Naive B cell (primary cell): Measurements from ENCODE around the gene CMSS1. TPM values are rescaled to one million over a fixed set of nuclear protein-coding genes. Genes with fewer than 3 reads are reported as not detected.
A peak's percentile ranks its signal among the peaks of the same experiment; 100 is the strongest.

Source experiments
- ATAC-seq, 2 donors: fragments of 150-1000 bp; cut with Tn5 transposase; 2 replicates each; pipeline ENCODE4 v1.10.0; 2021; ENCODE audit warnings: low read depth in 2 of 2, mild to moderate bottlenecking in 2 of 2, moderate library complexity in 2 of 2
- DNase-seq: peaks from one replicate; pipeline ENCODE4 v3.0.0; 2022
- H3K27ac Mint-ChIP-seq, 6 donors: one replicate each; pipeline ENCODE4 v1.8.0; 2020 to 2022; ENCODE audit warnings: mild to moderate bottlenecking in 6 of 6, mixed read lengths in 6 of 6, moderate library complexity in 5 of 6, inconsistent platforms in 2 of 6
- H3K27me3 Mint-ChIP-seq, 3 donors: one replicate each; pipeline ENCODE4 v1.8.0; 2021 to 2022; ENCODE audit warnings: mixed read lengths in 3 of 3, mild to moderate bottlenecking in 1 of 3
- H3K36me3 Mint-ChIP-seq, 2 donors: one replicate each; pipeline ENCODE4 v1.8.0; 2020 to 2022; ENCODE audit warnings: mixed read lengths in 2 of 2, inconsistent platforms in 1 of 2, mild to moderate bottlenecking in 1 of 2
- H3K4me1 Mint-ChIP-seq, 3 donors: one replicate each; pipeline ENCODE4 v1.8.0; 2020 to 2022; ENCODE audit warnings: mixed read lengths in 3 of 3, inconsistent platforms in 1 of 3, mild to moderate bottlenecking in 1 of 3, moderate library complexity in 1 of 3
- H3K4me3 Mint-ChIP-seq, 8 donors: one replicate each; pipeline ENCODE4 v1.8.0; 2020 to 2022; ENCODE audit warnings: mild to moderate bottlenecking in 8 of 8, mixed read lengths in 8 of 8, moderate library complexity in 8 of 8, inconsistent platforms in 2 of 8
- H3K9me3 Mint-ChIP-seq, 7 donors: one replicate each; pipeline ENCODE4 v1.8.0; 2020 to 2022; ENCODE audit warnings: mixed read lengths in 7 of 7, mild to moderate bottlenecking in 5 of 7, inconsistent platforms in 2 of 7, moderate library complexity in 1 of 7
- polyA plus RNA-seq, 6 donors: library from polyadenylated mRNA; unstranded; fragments of 300-500 nt; fragmentation: Illumina TruSeq; gene quantifications; one replicate each; pipeline ENCODE4 v1.2.3, GENCODE V29; 2021; ENCODE audit warnings: low read depth in 6 of 6

The CMSS1 gene
- polyA plus RNA-seq, 6 donors from 2014 or later = 18.6 to 80.3 (median 26.7) TPM

DNA sequence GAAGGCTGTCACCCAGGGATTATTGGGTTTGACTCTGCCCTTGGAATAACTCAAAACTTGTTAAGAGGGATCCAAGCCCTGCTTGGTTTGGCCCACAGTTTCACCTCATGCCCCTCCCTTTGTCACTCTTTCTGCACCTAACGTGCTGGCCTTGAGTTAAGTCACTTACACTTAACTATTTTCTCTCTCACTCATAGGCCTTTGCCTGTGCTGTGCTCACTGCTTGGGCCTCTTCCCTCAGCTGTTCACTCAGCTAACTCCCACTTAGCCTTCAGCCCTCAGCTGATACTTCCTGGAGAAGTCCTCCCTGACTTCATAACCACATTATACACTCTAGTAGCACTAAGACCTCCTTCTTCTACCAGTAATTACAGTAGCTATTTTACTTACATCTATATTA lies 133.3 kb downstream of the CMSS1 start:
- H3K4me3 Mint-ChIP-seq = no peak overlapping the region
- H3K36me3 Mint-ChIP-seq = no peaks in the 10 kb centered on the region
- H3K27me3 Mint-ChIP-seq = no peaks in the 10 kb centered on the region
- peaks cover 4 to 23% (median 12%) of the 10 kb centered on the region in 3 donors for H3K4me1 Mint-ChIP-seq
- H3K27ac Mint-ChIP-seq = no peak overlapping the region
- no peaks in the 10 kb centered on the region for H3K9me3 Mint-ChIP-seq
- DNase-seq = no peak
- ATAC-seq = no peak

DNA sequence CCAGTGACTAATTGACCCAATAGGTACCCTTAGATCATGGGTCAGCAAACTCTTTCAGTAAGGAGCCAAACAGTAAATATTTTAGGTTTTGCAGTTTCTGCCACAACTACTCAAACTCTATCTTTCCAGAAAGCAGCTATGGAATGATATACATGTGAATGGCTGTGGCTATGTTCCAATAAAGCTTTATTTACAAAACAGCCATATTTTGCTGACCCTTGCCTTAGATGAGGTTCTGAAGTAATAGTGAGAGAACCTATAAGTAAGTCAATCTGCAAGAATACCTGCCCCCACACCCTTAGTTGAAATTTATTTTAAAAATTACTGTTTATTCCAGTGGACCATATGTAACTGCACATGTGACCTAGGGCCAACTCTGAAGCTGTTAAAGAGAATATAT lies 134.0 kb downstream of the CMSS1 start:
- ATAC-seq (no peak), DNase-seq (no peak)
- Mint-ChIP-seq H3K4me1 (peaks cover 10 to 23% (median 15%) of the 10 kb centered on the region in 3 donors), H3K27me3 (no peaks in the 10 kb centered on the region), H3K36me3 (peaks cover 0 to 6% of the 10 kb centered on the region in 2 donors), H3K9me3 (no peaks in the 10 kb centered on the region), H3K27ac (no peak overlapping the region), H3K4me3 (no peak overlapping the region)

- no peaks in the 10 kb centered on the region for H3K9me3 Mint-ChIP-seq
- no peak overlapping the region for H3K27ac Mint-ChIP-seq
- no peak for DNase-seq
- ATAC-seq = no peak
- H3K36me3 Mint-ChIP-seq = peaks cover 0 to 9% of the 10 kb centered on the region in 2 donors
- no peak overlapping the region for H3K4me3 Mint-ChIP-seq
- H3K4me1 Mint-ChIP-seq = peaks cover 11 to 23% (median 17%) of the 10 kb centered on the region in 3 donors
- H3K27me3 Mint-ChIP-seq = no peaks in the 10 kb centered on the region
Measured at GRCh38 chr3:99952306-99952705, 134.6 kb downstream of the CMSS1 start.

- no peak for DNase-seq
- Mint-ChIP-seq H3K27me3 (no peaks in the 10 kb centered on the region), H3K27ac (peak overlapping the region in 1 of 6 donors; percentile 15), H3K9me3 (no peaks in the 10 kb centered on the region), H3K4me3 (no peak overlapping the region), H3K36me3 (peaks cover 0 to 9% of the 10 kb centered on the region in 2 donors), H3K4me1 (peaks cover 13 to 32% (median 18%) of the 10 kb centered on the region in 3 donors)
- no peak for ATAC-seq
Measured at GRCh38 chr3:99953596-99953995, 135.9 kb downstream of the CMSS1 start.

DNA sequence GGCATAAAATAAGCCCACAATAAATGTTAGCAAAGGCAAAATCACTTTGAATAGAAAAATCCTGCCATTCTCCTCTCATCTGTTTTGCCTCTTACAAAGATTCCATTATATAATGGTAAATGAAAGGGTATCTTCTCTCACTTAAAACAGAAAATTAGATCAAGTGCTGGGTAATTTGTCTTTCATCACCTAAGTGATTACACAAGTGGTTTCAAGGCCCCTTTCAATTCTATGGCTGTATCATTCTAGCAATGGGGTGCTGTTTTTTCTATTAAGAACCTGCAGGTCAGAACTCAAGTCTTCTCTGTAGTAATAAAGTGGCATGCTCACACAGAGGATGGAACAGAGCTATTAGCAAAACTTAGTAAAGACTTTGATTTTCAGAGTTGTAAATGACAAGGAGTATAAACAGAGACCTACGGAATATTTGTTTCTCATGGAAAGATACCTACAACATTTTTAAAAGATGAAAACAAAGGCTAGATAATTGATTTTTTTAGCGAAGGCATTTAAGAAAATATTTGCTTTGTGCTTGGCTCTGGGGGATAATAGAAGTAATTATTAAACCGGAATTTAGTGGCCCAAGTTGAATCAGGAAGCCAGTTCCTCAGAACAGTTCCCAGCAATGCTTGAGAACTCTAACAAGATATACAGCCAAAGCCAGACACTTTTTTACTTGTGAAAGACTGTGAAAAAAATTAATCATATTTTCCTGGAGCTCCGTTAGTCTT lies 137.4 kb downstream of the CMSS1 start:
- no peak overlapping the region for H3K4me3 Mint-ChIP-seq
- H3K4me1 Mint-ChIP-seq = peaks cover 12 to 34% (median 22%) of the 10 kb centered on the region in 3 donors
- no peaks in the 10 kb centered on the region for H3K27me3 Mint-ChIP-seq
- H3K9me3 Mint-ChIP-seq = no peaks in the 10 kb centered on the region
- peak overlapping the region in 3 of 6 donors; percentile 35 to 81 (median 40) for H3K27ac Mint-ChIP-seq
- no peak for DNase-seq
- no peak for ATAC-seq
- H3K36me3 Mint-ChIP-seq = peaks cover 0 to 9% of the 10 kb centered on the region in 2 donors

- ATAC-seq = no peak
- H3K4me1 Mint-ChIP-seq = peaks cover 12 to 27% (median 25%) of the 10 kb centered on the region in 3 donors
- no peaks in the 10 kb centered on the region for H3K27me3 Mint-ChIP-seq
- H3K4me3 Mint-ChIP-seq = no peak overlapping the region
- no peak for DNase-seq
- H3K36me3 Mint-ChIP-seq = peaks cover 0 to 9% of the 10 kb centered on the region in 2 donors
- no peaks in the 10 kb centered on the region for H3K9me3 Mint-ChIP-seq
- H3K27ac Mint-ChIP-seq = peak overlapping the region in 2 of 6 donors; percentile 2 to 58
Measured at GRCh38 chr3:99955773-99956562, 138.3 kb downstream of the CMSS1 start.

DNA sequence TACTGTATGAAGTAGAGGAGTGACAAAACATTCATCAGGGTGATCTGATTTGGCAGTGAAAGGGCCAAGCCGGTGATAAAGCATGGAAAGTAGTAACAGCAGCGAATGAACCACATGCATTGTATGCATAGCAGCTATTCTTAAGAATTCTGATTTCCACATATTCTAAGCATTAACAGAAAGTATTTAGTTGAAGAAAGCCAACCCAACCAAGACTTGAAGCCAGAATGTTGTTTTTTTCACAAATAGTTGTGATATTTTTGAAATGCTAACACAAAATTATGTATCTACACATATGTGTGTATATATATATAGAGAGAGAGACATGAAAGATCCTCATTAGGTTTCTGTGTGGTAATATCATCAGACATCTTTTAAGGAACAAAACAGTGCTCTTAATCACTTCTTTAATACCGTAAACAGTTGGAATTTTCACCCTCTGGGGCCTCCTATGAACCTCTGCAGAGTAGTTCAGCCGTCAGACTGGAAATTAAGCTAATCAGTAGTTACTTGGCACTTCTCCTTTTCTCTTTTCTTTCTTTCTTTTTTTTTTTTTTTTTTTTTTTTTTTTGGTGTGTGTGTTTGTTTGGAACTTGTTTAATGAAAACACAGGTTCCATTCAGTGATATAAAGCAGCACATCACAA lies 139.6 kb downstream of the CMSS1 start:
- Mint-ChIP-seq H3K4me3 (no peak overlapping the region), H3K27me3 (no peaks in the 10 kb centered on the region), H3K36me3 (peaks cover 0 to 17% of the 10 kb centered on the region in 2 donors), H3K9me3 (no peaks in the 10 kb centered on the region), H3K27ac (no peak overlapping the region), H3K4me1 (peaks cover 16 to 23% (median 18%) of the 10 kb centered on the region in 3 donors)
- no peak for DNase-seq
- ATAC-seq = no peak

- Mint-ChIP-seq H3K36me3 (peaks cover 3 to 23% of the 10 kb centered on the region in 2 donors), H3K4me1 (peaks cover 20 to 23% (median 21%) of the 10 kb centered on the region in 3 donors), H3K27me3 (no peaks in the 10 kb centered on the region), H3K27ac (peak overlapping the region in 2 of 6 donors; percentile 38 to 93), H3K4me3 (no peak overlapping the region), H3K9me3 (no peaks in the 10 kb centered on the region)
- DNase-seq = no peak
- ATAC-seq = no peak
Measured at GRCh38 chr3:99958222-99958912, 140.7 kb downstream of the CMSS1 start.

- Mint-ChIP-seq H3K27ac (no peak overlapping the region), H3K9me3 (no peaks in the 10 kb centered on the region), H3K4me3 (no peak overlapping the region), H3K4me1 (peaks cover 16 to 21% (median 18%) of the 10 kb centered on the region in 3 donors), H3K27me3 (no peaks in the 10 kb centered on the region), H3K36me3 (peaks cover 5 to 25% of the 10 kb centered on the region in 2 donors)
- no peak for DNase-seq
- no peak for ATAC-seq
Measured at GRCh38 chr3:99960123-99960878, 142.6 kb downstream of the CMSS1 start.

- DNase-seq = no peak
- Mint-ChIP-seq H3K36me3 (peaks cover 5 to 25% of the 10 kb centered on the region in 2 donors), H3K27me3 (no peaks in the 10 kb centered on the region), H3K4me3 (no peak overlapping the region), H3K27ac (peak overlapping the region in 1 of 6 donors; percentile 4), H3K9me3 (no peaks in the 10 kb centered on the region), H3K4me1 (peaks cover 13 to 20% (median 18%) of the 10 kb centered on the region in 3 donors)
- no peak for ATAC-seq
Measured at GRCh38 chr3:99960941-99961340, 143.3 kb downstream of the CMSS1 start.

DNA sequence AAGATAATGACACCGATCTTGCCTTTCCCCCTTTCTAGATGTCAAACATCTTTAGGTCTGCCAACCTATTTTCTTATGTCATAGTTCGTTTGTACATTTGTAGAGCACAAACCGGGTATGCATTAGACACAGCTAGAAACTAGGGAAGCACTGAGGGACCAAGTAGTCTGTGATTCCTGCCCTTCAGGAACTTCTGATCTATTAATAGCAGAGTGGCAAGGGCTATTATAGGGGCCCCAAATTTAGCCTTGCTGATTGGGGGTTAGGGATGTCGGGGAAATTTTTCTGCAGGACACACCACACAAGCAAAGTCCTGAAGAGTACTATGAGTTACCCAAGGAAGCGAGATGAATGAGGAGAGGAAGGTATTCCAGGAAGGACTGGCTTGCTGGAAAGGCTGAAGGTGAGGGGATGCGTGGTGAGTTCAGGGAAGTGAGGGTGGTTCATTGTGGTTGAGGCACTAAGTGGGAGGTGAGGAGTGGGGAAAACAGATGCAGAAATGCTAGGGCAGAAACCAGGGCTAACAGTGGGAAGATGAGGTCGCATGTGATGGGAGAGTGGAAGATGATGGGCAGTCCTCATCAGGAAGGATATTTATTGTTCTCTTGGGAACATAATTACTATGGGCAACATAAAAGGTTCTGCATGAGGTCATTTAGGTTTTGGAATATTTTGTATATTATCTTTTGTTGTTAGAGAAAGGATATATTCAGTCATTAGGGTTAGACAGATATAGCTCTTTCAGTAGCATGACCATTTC lies 144.3 kb downstream of the CMSS1 start:
- Mint-ChIP-seq H3K4me1 (peaks cover 8 to 18% (median 13%) of the 10 kb centered on the region in 3 donors), H3K9me3 (no peaks in the 10 kb centered on the region), H3K27me3 (no peaks in the 10 kb centered on the region), H3K36me3 (peaks cover 5 to 16% of the 10 kb centered on the region in 2 donors), H3K27ac (no peak overlapping the region), H3K4me3 (no peak overlapping the region)
- no peak for ATAC-seq
- no peak for DNase-seq

DNA sequence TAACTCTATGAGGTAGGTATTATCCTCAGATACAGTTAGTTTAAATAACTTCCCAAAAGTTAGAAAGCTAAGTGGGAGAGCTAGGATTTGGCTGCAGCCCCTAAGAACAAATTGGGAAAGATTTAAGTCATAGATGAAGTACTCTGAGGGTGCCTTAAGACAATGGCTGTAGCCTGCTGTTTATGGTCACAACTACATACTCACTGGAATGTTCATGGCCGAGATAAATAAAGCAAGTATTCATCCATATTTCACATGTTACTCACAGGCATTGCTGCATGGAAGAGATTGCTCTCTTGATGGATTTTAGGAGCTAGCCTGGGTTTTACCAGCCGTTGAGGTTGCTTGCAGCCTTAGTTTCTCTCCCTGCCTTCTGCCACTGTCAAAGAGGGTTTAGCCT lies 145.0 kb downstream of the CMSS1 start:
- no peak for ATAC-seq
- Mint-ChIP-seq H3K27ac (peak overlapping the region in 2 of 6 donors; percentile 7 to 59), H3K4me3 (no peak overlapping the region)

More for the DNA sequence above, 145.0 kb downstream of the CMSS1 start:
- no peak for DNase-seq
- no peaks in the 10 kb centered on the region for H3K9me3 Mint-ChIP-seq
- H3K4me1 Mint-ChIP-seq = peaks cover 8 to 13% (median 13%) of the 10 kb centered on the region in 3 donors
- peaks cover 5 to 15% of the 10 kb centered on the region in 2 donors for H3K36me3 Mint-ChIP-seq
- no peaks in the 10 kb centered on the region for H3K27me3 Mint-ChIP-seq
